Muscle of leg (tissue), 11 donors: ENCODE data around the gene TIGD1. TPM values are rescaled to one million over a fixed set of nuclear protein-coding genes. Genes with fewer than 3 reads are reported as not detected.

Experiments used
- DNase-seq: peaks from one replicate; pipeline ENCODE4 v3.0.0; 2013
- H3K27ac ChIP-seq: one replicate; pipeline ENCODE4 v1.5.1; 2013; ENCODE audit warnings: mild to moderate bottlenecking, low read length, control low read depth
- H3K27me3 ChIP-seq: one replicate; pipeline ENCODE4 v1.6.1; 2013; ENCODE audit warnings: low read length; ENCODE audit not compliant: control insufficient read depth, insufficient read depth
- H3K36me3 ChIP-seq: one replicate; pipeline ENCODE4 v1.6.1; 2013; ENCODE audit warnings: low read length; ENCODE audit not compliant: control insufficient read depth, insufficient read depth
- H3K4me1 ChIP-seq: one replicate; pipeline ENCODE4 v1.6.1; 2013; ENCODE audit warnings: low read length; ENCODE audit not compliant: control insufficient read depth, insufficient read depth
- H3K4me3 ChIP-seq: one replicate; pipeline ENCODE4 v1.5.1; 2013; ENCODE audit warnings: low read length, control low read depth
- H3K9me3 ChIP-seq: replicated peaks from 2 replicates; pipeline ENCODE4 v1.6.1; 2013; ENCODE audit warnings: low read depth, low read length; ENCODE audit not compliant: control insufficient read depth
- WGBS: methylation state at CpG from one replicate; pipeline ENCODE4 v1.1.5; 2013; ENCODE audit warnings: missing lambda C conversion rate; ENCODE audit not compliant: insufficient coverage; 5-methylcytosine and 5-hydroxymethylcytosine counted together
- polyA plus RNA-seq, 8 donors: library from polyadenylated mRNA; unstranded; fragments of 120-200 nt; gene quantifications; one replicate each; pipeline versions ENCODE4 v1.2.1 to v1.2.3, GENCODE V29; 2013; ENCODE audit warnings: inconsistent platforms in 1 of 8, low replicate concordance in 1 of 8; ENCODE audit not compliant: insufficient read length in 8 of 8, insufficient read depth in 1 of 8
- total RNA-seq: library from RNA; stranded (reverse); fragments of 120-200 nt; gene quantifications from one replicate; pipeline ENCODE4 v1.2.4, GENCODE V29; 2013

Gene TIGD1
- total and polyA plus RNA-seq, 9 donors: 5.1 to 7.6 (median 6.1) TPM

- 86% methylated on average over 4 of the region's 4 CpGs for WGBS
- peak overlapping the region; percentile 92 for H3K4me3 ChIP-seq
- H3K9me3 ChIP-seq: peaks cover 8% of the 10 kb centered on the region
- peak overlapping the region; percentile 98 for H3K27ac ChIP-seq
- H3K4me1 ChIP-seq: peaks cover 10% of the 10 kb centered on the region
- H3K36me3 ChIP-seq: peaks cover 35% of the 10 kb centered on the region
- DNase-seq: no peak
- no peaks in the 10 kb centered on the region for H3K27me3 ChIP-seq
Measured at GRCh38 chr2:232551776-232552175, 1.4 kb upstream of the TIGD1 start.

GRCh38 chr2:232551250-232551638, 887 bp upstream of the TIGD1 start:
- no peak for DNase-seq
- Histone ChIP-seq H3K27me3 (no peaks in the 10 kb centered on the region), H3K36me3 (peaks cover 36% of the 10 kb centered on the region), H3K4me1 (peaks cover 10% of the 10 kb centered on the region), H3K4me3 (peak overlapping the region; percentile 92), H3K9me3 (peaks cover 8% of the 10 kb centered on the region), H3K27ac (peak overlapping the region; percentile 98)
- WGBS: no CpG with 5 or more reads among the region's 7 CpGs

- 3% methylated on average over 10 of the region's 21 CpGs for WGBS
- no peak for DNase-seq
- Histone ChIP-seq H3K27ac (peak overlapping the region; percentile 98), H3K4me3 (peak overlapping the region; percentile 92), H3K27me3 (no peaks in the 10 kb centered on the region), H3K4me1 (peaks cover 10% of the 10 kb centered on the region), H3K36me3 (peaks cover 38% of the 10 kb centered on the region), H3K9me3 (peaks cover 8% of the 10 kb centered on the region)
Measured at GRCh38 chr2:232549655-232550353, 553 bp downstream of the TIGD1 start.

GRCh38 chr2:232547991-232548390, 2.4 kb downstream of the TIGD1 start:
- Histone ChIP-seq H3K9me3 (peaks cover 8% of the 10 kb centered on the region), H3K4me3 (no peak overlapping the region), H3K27ac (no peak overlapping the region), H3K36me3 (peaks cover 51% of the 10 kb centered on the region), H3K4me1 (peaks cover 11% of the 10 kb centered on the region), H3K27me3 (no peaks in the 10 kb centered on the region)
- WGBS: no CpG with 5 or more reads among the region's 6 CpGs
- DNase-seq: no peak

- peaks cover 8% of the 10 kb centered on the region for H3K9me3 ChIP-seq
- no peak overlapping the region for H3K27ac ChIP-seq
- peaks cover 57% of the 10 kb centered on the region for H3K36me3 ChIP-seq
- H3K4me3 ChIP-seq: no peak overlapping the region
- H3K4me1 ChIP-seq: peaks cover 24% of the 10 kb centered on the region
- no peak for DNase-seq
- H3K27me3 ChIP-seq: no peaks in the 10 kb centered on the region
- 79% methylated on average over 10 of the region's 17 CpGs for WGBS
Measured at GRCh38 chr2:232545511-232546375, 4.6 kb downstream of the TIGD1 start.

- no peak overlapping the region for H3K27ac ChIP-seq
- DNase-seq: no peak
- H3K4me1 ChIP-seq: peaks cover 33% of the 10 kb centered on the region
- H3K9me3 ChIP-seq: peaks cover 8% of the 10 kb centered on the region
- H3K27me3 ChIP-seq: no peaks in the 10 kb centered on the region
- H3K36me3 ChIP-seq: peaks cover 57% of the 10 kb centered on the region
- WGBS: 85% methylated on average over 2 of the region's 6 CpGs
- no peak overlapping the region for H3K4me3 ChIP-seq
Measured at GRCh38 chr2:232544674-232545073, 5.7 kb downstream of the TIGD1 start.

- Histone ChIP-seq H3K9me3 (peaks cover 6% of the 10 kb centered on the region), H3K36me3 (peaks cover 57% of the 10 kb centered on the region), H3K27ac (no peak overlapping the region), H3K4me1 (peaks cover 37% of the 10 kb centered on the region), H3K27me3 (no peaks in the 10 kb centered on the region), H3K4me3 (no peak overlapping the region)
- no peak for DNase-seq
- WGBS: 97% methylated on average over 18 of the region's 19 CpGs
Measured at GRCh38 chr2:232543928-232544631, 6.3 kb downstream of the TIGD1 start.

- Histone ChIP-seq H3K4me3 (no peak overlapping the region), H3K27ac (no peak overlapping the region), H3K4me1 (peaks cover 43% of the 10 kb centered on the region), H3K9me3 (peaks cover 2% of the 10 kb centered on the region), H3K36me3 (peaks cover 57% of the 10 kb centered on the region), H3K27me3 (no peaks in the 10 kb centered on the region)
- no peak for DNase-seq
- 92% methylated on average over 4 of the region's 14 CpGs for WGBS
Measured at GRCh38 chr2:232543491-232543890, 6.9 kb downstream of the TIGD1 start.

- Histone ChIP-seq H3K4me1 (peaks cover 48% of the 10 kb centered on the region), H3K9me3 (no peaks in the 10 kb centered on the region), H3K27ac (no peak overlapping the region), H3K4me3 (no peak overlapping the region), H3K36me3 (peaks cover 56% of the 10 kb centered on the region), H3K27me3 (no peaks in the 10 kb centered on the region)
- no peak for DNase-seq
- 84% methylated on average over 15 of the region's 20 CpGs for WGBS
Measured at GRCh38 chr2:232542715-232543467, 7.5 kb downstream of the TIGD1 start.
